GM12892 (cell line): Measurements from ENCODE around the gene ETV3.

ENCODE experiments used
- POLR2A ChIP-seq: IDR thresholded peaks from 2 replicates; pipeline ENCODE4 v1.6.1; 2011; ENCODE audit warnings: low read depth, low read length, control low read depth
- POLR2AphosphoS5 ChIP-seq: IDR thresholded peaks from 2 replicates; pipeline ENCODE4 v1.6.1; 2011; ENCODE audit warnings: low read depth, low read length, control low read depth
- TAF1 ChIP-seq: IDR thresholded peaks from 2 replicates; pipeline ENCODE4 v1.6.1; 2011; ENCODE audit warnings: low read depth, mild to moderate bottlenecking, control low read depth, low read length, borderline replicate concordance

GRCh38 chr1:157111396-157112165 is 26.6 kb downstream of the ETV3 start:
- TF ChIP-seq POLR2A = no peak
- TF ChIP-seq POLR2AphosphoS5 = no peak
- no peak for TF ChIP-seq TAF1
